Smooth muscle cell (in vitro differentiated cells): ENCODE measurements around the gene NEDD4L. TPM values are rescaled to one million over a fixed set of nuclear protein-coding genes. Genes with fewer than 3 reads are reported as not detected.

Source experiments
- DNase-seq: peaks from one replicate; lab custom pipeline; 2025; ENCODE audit not compliant: unreplicated experiment; lab: John Stamatoyannopoulos, UW
- H2AFZ ChIP-seq: fragments of 200-600 bp; sonication (generic); 2 replicates; pipeline ENCODE4 v1.6.0; 2016; ENCODE audit warnings: antibody characterized with exemption, low read depth, mild to moderate bottlenecking
- H3F3A ChIP-seq: fragments of 200-600 bp; sonication (generic); 2 replicates; pipeline ENCODE4 v1.6.0; 2017; ENCODE audit warnings: antibody characterized with exemption, low read depth
- H3K27ac ChIP-seq: fragments of 200-600 bp; sonication (generic); 2 replicates; pipeline ENCODE4 v1.5.1; 2016; ENCODE audit warnings: low read depth, mild to moderate bottlenecking
- H3K27me3 ChIP-seq: fragments of 200-600 bp; sonication (generic); 2 replicates; pipeline ENCODE4 v1.6.1; 2016; ENCODE audit warnings: low read depth, mild to moderate bottlenecking
- H3K36me3 ChIP-seq: fragments of 200-600 bp; sonication (generic); 2 replicates; pipeline ENCODE4 v1.5.1; 2016; ENCODE audit warnings: low read depth
- H3K4me1 ChIP-seq: fragments of 200-600 bp; sonication (generic); 2 replicates; pipeline ENCODE4 v1.5.1; 2016; ENCODE audit warnings: low read depth
- H3K4me2 ChIP-seq: fragments of 200-600 bp; sonication (generic); 2 replicates; pipeline ENCODE4 v1.6.0; 2016; ENCODE audit warnings: mild to moderate bottlenecking
- H3K4me3 ChIP-seq: fragments of 200-600 bp; sonication (generic); 2 replicates; pipeline ENCODE4 v1.5.1; 2016; ENCODE audit warnings: mild to moderate bottlenecking
- H3K79me2 ChIP-seq: fragments of 200-600 bp; sonication (generic); 2 replicates; pipeline ENCODE4 v1.6.0; 2016; ENCODE audit warnings: low read depth, mild to moderate bottlenecking
- H3K9ac ChIP-seq: fragments of 200-600 bp; sonication (generic); 2 replicates; pipeline ENCODE4 v1.6.0; 2016; ENCODE audit warnings: low read depth
- H3K9me3 ChIP-seq: fragments of 200-600 bp; sonication (generic); replicated peaks from 2 replicates; pipeline ENCODE4 v1.5.1; 2016; ENCODE audit warnings: low read depth
- H4K20me1 ChIP-seq: fragments of 200-600 bp; sonication (generic); 2 replicates; pipeline ENCODE4 v1.6.0; 2016; ENCODE audit warnings: low read depth
- WGBS: methylation state at CpG from one replicate; pipeline ENCODE4 v1.1.7; 2016; ENCODE audit warnings: low lambda C conversion rate; 5-methylcytosine and 5-hydroxymethylcytosine counted together
- polyA plus RNA-seq: library from polyadenylated mRNA; unstranded; fragments of >200 nt; fragmentation: Nextera tagmentation; extraction: Ambion mirVana; gene quantifications from 2 replicates; pipeline ENCODE4 v1.2.1, GENCODE V29; 2016
- total RNA-seq: library from RNA; depleted of rRNA; stranded (reverse); fragments of >200 nt; gene quantifications from 2 replicates; pipeline ENCODE4 v1.2.3, GENCODE V29; 2014
- TF ChIP-seq, protein P1 (sequence below): fragments of 200-600 bp; sonication (generic); IDR thresholded peaks from 2 replicates; pipeline ENCODE4 v1.5.1; 2017; ENCODE audit warnings: borderline replicate concordance, mild to moderate bottlenecking, antibody characterized with exemption; ENCODE audit not compliant: insufficient read depth, poor library complexity, severe bottlenecking

The NEDD4L gene
- total and polyA plus RNA-seq, 2 experiments from 2014 or later, result 8.7 to 41.3 TPM

GRCh38 chr18:58080451-58080850 is 36.4 kb downstream of the NEDD4L start:
- no peaks in the 10 kb centered on the region for H3K79me2 ChIP-seq
- no peaks in the 10 kb centered on the region for H3K4me1 ChIP-seq
- no peaks in the 10 kb centered on the region for H3K9me3 ChIP-seq
- no peaks in the 10 kb centered on the region for H4K20me1 ChIP-seq
- no peaks in the 10 kb centered on the region for H3K27me3 ChIP-seq
- no peak overlapping the region for H3K4me3 ChIP-seq
- H3K4me2 ChIP-seq, result no peak overlapping the region
- H3K36me3 ChIP-seq, result no peaks in the 10 kb centered on the region
- no peak for DNase-seq
- no peak overlapping the region for H3K27ac ChIP-seq
- no peaks in the 10 kb centered on the region for H3F3A ChIP-seq
- whole genome bisulfite sequencing, result 49% methylated on average over 3 of the region's 3 CpGs
- no peak overlapping the region for H3K9ac ChIP-seq
- TF ChIP-seq, protein P1, sequence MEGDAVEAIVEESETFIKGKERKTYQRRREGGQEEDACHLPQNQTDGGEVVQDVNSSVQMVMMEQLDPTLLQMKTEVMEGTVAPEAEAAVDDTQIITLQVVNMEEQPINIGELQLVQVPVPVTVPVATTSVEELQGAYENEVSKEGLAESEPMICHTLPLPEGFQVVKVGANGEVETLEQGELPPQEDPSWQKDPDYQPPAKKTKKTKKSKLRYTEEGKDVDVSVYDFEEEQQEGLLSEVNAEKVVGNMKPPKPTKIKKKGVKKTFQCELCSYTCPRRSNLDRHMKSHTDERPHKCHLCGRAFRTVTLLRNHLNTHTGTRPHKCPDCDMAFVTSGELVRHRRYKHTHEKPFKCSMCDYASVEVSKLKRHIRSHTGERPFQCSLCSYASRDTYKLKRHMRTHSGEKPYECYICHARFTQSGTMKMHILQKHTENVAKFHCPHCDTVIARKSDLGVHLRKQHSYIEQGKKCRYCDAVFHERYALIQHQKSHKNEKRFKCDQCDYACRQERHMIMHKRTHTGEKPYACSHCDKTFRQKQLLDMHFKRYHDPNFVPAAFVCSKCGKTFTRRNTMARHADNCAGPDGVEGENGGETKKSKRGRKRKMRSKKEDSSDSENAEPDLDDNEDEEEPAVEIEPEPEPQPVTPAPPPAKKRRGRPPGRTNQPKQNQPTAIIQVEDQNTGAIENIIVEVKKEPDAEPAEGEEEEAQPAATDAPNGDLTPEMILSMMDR, result no peak
- no peak overlapping the region for H2AFZ ChIP-seq

DNA sequence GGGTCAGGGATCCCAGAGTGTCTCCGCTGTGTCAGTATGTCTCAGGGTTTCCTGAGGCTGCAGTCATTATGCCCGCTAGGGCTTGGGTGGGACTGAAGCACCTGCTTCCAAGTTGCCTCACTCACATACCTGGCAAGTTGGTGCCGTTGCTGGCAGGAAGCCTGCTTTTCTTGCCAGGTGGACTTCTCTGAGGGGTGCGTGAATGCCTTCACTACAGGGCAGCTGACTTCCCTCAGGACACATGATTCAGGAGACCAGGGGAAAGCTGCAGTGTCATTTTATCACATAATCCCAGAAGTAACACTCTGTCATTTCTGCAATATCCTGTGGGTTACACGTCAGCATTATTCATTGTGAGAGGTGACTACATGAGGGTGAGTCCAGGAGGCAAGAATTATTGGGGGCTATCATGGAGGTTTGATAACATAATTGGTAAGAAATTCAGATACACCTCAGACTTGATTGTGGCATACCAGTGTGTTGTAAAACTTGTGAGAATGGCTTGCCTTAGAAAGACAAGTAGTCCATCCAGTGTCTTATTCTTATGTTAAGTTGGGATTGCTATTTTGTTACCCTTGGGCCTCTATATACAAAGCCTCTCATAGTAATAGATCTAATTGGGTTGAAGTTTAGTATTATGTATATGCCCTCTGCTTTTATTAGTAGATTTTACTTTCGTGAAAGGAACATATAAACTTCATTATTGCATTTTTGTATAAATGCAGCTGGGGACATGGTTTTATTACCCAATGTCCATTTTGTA is 44.1 kb downstream of the NEDD4L start:
- TF ChIP-seq, protein P1, result no peak
- H3F3A ChIP-seq, result no peaks in the 10 kb centered on the region
- H3K4me2 ChIP-seq, result no peak overlapping the region
- no peaks in the 10 kb centered on the region for H3K36me3 ChIP-seq
- H3K9me3 ChIP-seq, result no peaks in the 10 kb centered on the region
- H3K4me1 ChIP-seq, result no peaks in the 10 kb centered on the region
- H3K4me3 ChIP-seq, result no peak overlapping the region
- no peaks in the 10 kb centered on the region for H3K27me3 ChIP-seq
- no peaks in the 10 kb centered on the region for H3K79me2 ChIP-seq
- H3K27ac ChIP-seq, result no peak overlapping the region
- H3K9ac ChIP-seq, result no peak overlapping the region
- no peak for DNase-seq
- H4K20me1 ChIP-seq, result no peaks in the 10 kb centered on the region
- no peak overlapping the region for H2AFZ ChIP-seq
- 72% methylated on average over 6 of the region's 6 CpGs for WGBS

DNA sequence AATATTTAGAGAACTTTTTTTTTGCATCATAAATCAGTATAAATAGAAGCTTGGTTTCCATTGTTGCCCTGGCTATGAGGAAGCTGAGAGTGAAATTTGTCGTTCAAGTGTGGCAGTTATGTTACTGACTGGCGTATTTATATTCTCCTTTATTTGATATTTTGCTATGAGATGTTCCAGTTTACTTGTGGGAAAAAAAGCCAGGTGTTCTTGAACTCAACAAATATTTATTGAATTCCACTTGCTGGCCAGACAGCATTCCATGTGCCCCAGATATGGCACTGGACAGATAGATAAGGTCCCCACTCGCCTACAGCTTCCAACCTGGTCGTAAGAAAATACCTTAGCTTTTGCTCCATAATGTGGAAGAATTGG is 44.7 kb downstream of the NEDD4L start:
- 85% methylated on average over 4 of the region's 4 CpGs for WGBS
- no peaks in the 10 kb centered on the region for H3K79me2 ChIP-seq

More for the DNA sequence above, 44.7 kb downstream of the NEDD4L start:
- no peaks in the 10 kb centered on the region for H3K36me3 ChIP-seq
- H3K27me3 ChIP-seq, result no peaks in the 10 kb centered on the region
- no peak overlapping the region for H3K4me3 ChIP-seq
- H3K4me1 ChIP-seq, result no peaks in the 10 kb centered on the region
- no peak overlapping the region for H3K27ac ChIP-seq
- no peak overlapping the region for H2AFZ ChIP-seq
- no peaks in the 10 kb centered on the region for H4K20me1 ChIP-seq
- no peak overlapping the region for H3K9ac ChIP-seq
- no peaks in the 10 kb centered on the region for H3K9me3 ChIP-seq
- no peaks in the 10 kb centered on the region for H3F3A ChIP-seq
- DNase-seq, result no peak
- H3K4me2 ChIP-seq, result no peak overlapping the region
- TF ChIP-seq, protein P1, result no peak
